GM12891 (cell line): ENCODE results near the gene TULP4.

Source experiments
- PAX5 ChIP-seq: IDR thresholded peaks from 2 replicates; pipeline ENCODE4 v1.6.1; 2011; ENCODE audit warnings: low read length, moderate library complexity, mild to moderate bottlenecking; ENCODE audit not compliant: insufficient read depth, severe bottlenecking
- POLR2A ChIP-seq: IDR thresholded peaks from 2 replicates; pipeline ENCODE4 v1.6.1; 2011; ENCODE audit warnings: low read depth, low read length, control low read depth
- POLR2AphosphoS5 ChIP-seq: IDR thresholded peaks from 2 replicates; pipeline ENCODE4 v1.6.1; 2011; ENCODE audit warnings: low read depth, low read length, control low read depth
- TAF1 ChIP-seq: IDR thresholded peaks from 2 replicates; pipeline ENCODE4 v1.6.1; 2011; ENCODE audit warnings: low read depth, low read length, control low read depth

GRCh38 chr6:158383542-158383941 is 71.3 kb downstream of the TULP4 start:
- TF ChIP-seq POLR2A (no peak), POLR2AphosphoS5 (no peak), PAX5 (no peak), TAF1 (no peak)
